ENCODE data around the gene NBPF11. TPM values are rescaled to one million over a fixed set of nuclear protein-coding genes. Genes with fewer than 3 reads are reported as not detected.
A peak's percentile ranks its signal among the peaks of the same experiment; 100 is the strongest.
"Not testable (repeated sequence)": the region's sequence is repeated elsewhere in the genome, so short reads cannot be mapped to it uniquely, and the experiment has no call there.

The NBPF11 gene
- total RNA-seq, 2 experiments from 2014 or later = 13.2 to 20.3 TPM

- H3K79me2 ChIP-seq (ENCODE audit: insufficient read depth, low read depth, low read length); BruUV-seq (replicated peaks); H3K4me1 ChIP-seq (ENCODE audit: insufficient read depth, low read length, poor library complexity, severe bottlenecking); H2AFZ ChIP-seq (ENCODE audit: low read length); H3K9me2 ChIP-seq (ENCODE audit: insufficient read depth, low read length); H3K27ac ChIP-seq (ENCODE audit: low read depth, low read length, poor library complexity, severe bottlenecking); H3K4me2 ChIP-seq (ENCODE audit: low read length); DNase-seq (ENCODE audit: low spot score); H3K9me3 ChIP-seq (ENCODE audit: low read length); H3K36me3 ChIP-seq (ENCODE audit: insufficient read depth, low read length); POLR2A ChIA-PET; H3K4me3 ChIP-seq (ENCODE audit: low read depth, low read length, poor library complexity, severe bottlenecking); CTCF ChIA-PET (ENCODE audit: unreplicated experiment); H4K20me1 ChIP-seq (ENCODE audit: insufficient read depth, low read length); intact Hi-C loops (cut with micrococcal nuclease; ENCODE audit: unreplicated experiment): not testable (repeated sequence)
Measured at GRCh38 chr1:148143223-148143622, 8.9 kb downstream of the NBPF11 start.

- H3K4me3 ChIP-seq (ENCODE audit: low read depth, low read length, poor library complexity, severe bottlenecking); H3K4me2 ChIP-seq (ENCODE audit: low read length); H3K36me3 ChIP-seq (ENCODE audit: insufficient read depth, low read length); H3K4me1 ChIP-seq (ENCODE audit: insufficient read depth, low read length, poor library complexity, severe bottlenecking); H3K9me2 ChIP-seq (ENCODE audit: insufficient read depth, low read length); H4K20me1 ChIP-seq (ENCODE audit: insufficient read depth, low read length); H3K79me2 ChIP-seq (ENCODE audit: insufficient read depth, low read depth, low read length); H3K9me3 ChIP-seq (ENCODE audit: low read length); CTCF ChIA-PET (ENCODE audit: unreplicated experiment); POLR2A ChIA-PET; H2AFZ ChIP-seq (ENCODE audit: low read length); H3K27ac ChIP-seq (ENCODE audit: low read depth, low read length, poor library complexity, severe bottlenecking); intact Hi-C loops (cut with micrococcal nuclease; ENCODE audit: unreplicated experiment); DNase-seq (ENCODE audit: low spot score); BruUV-seq (replicated peaks): not testable (repeated sequence)
Measured at GRCh38 chr1:148141936-148142335, 10.1 kb downstream of the NBPF11 start.

- intact Hi-C loops (cut with micrococcal nuclease; ENCODE audit: unreplicated experiment); H3K27ac ChIP-seq (ENCODE audit: low read depth, low read length, poor library complexity, severe bottlenecking); POLR2A ChIA-PET; H3K79me2 ChIP-seq (ENCODE audit: insufficient read depth, low read depth, low read length); H4K20me1 ChIP-seq (ENCODE audit: insufficient read depth, low read length); H3K4me3 ChIP-seq (ENCODE audit: low read depth, low read length, poor library complexity, severe bottlenecking); H3K9me3 ChIP-seq (ENCODE audit: low read length); BruUV-seq (replicated peaks); H2AFZ ChIP-seq (ENCODE audit: low read length); H3K4me1 ChIP-seq (ENCODE audit: insufficient read depth, low read length, poor library complexity, severe bottlenecking); DNase-seq (ENCODE audit: low spot score); H3K9me2 ChIP-seq (ENCODE audit: insufficient read depth, low read length); H3K4me2 ChIP-seq (ENCODE audit: low read length); CTCF ChIA-PET (ENCODE audit: unreplicated experiment); H3K36me3 ChIP-seq (ENCODE audit: insufficient read depth, low read length): not testable (repeated sequence)
Measured at GRCh38 chr1:148138606-148139005, 13.5 kb downstream of the NBPF11 start.

- H3K4me1 ChIP-seq (ENCODE audit: insufficient read depth, low read length, poor library complexity, severe bottlenecking); intact Hi-C loops (cut with micrococcal nuclease; ENCODE audit: unreplicated experiment); H3K27ac ChIP-seq (ENCODE audit: low read depth, low read length, poor library complexity, severe bottlenecking); BruUV-seq (replicated peaks); H4K20me1 ChIP-seq (ENCODE audit: insufficient read depth, low read length); H3K4me2 ChIP-seq (ENCODE audit: low read length); H3K4me3 ChIP-seq (ENCODE audit: low read depth, low read length, poor library complexity, severe bottlenecking); H3K79me2 ChIP-seq (ENCODE audit: insufficient read depth, low read depth, low read length); POLR2A ChIA-PET; H3K9me2 ChIP-seq (ENCODE audit: insufficient read depth, low read length); H3K9me3 ChIP-seq (ENCODE audit: low read length); CTCF ChIA-PET (ENCODE audit: unreplicated experiment); DNase-seq (ENCODE audit: low spot score); H2AFZ ChIP-seq (ENCODE audit: low read length); H3K36me3 ChIP-seq (ENCODE audit: insufficient read depth, low read length): not testable (repeated sequence)
Measured at GRCh38 chr1:148122341-148122740, 29.7 kb downstream of the NBPF11 start.

- DNase-seq (ENCODE audit: low spot score) = peak; percentile 7
- CTCF ChIA-PET (ENCODE audit: unreplicated experiment); H3K4me2 ChIP-seq (ENCODE audit: low read length); POLR2A ChIA-PET; H3K79me2 ChIP-seq (ENCODE audit: insufficient read depth, low read depth, low read length); H3K36me3 ChIP-seq (ENCODE audit: insufficient read depth, low read length); H3K4me1 ChIP-seq (ENCODE audit: insufficient read depth, low read length, poor library complexity, severe bottlenecking); H2AFZ ChIP-seq (ENCODE audit: low read length); H3K9me2 ChIP-seq (ENCODE audit: insufficient read depth, low read length); H3K4me3 ChIP-seq (ENCODE audit: low read depth, low read length, poor library complexity, severe bottlenecking); BruUV-seq (replicated peaks); H3K27ac ChIP-seq (ENCODE audit: low read depth, low read length, poor library complexity, severe bottlenecking); H4K20me1 ChIP-seq (ENCODE audit: insufficient read depth, low read length); H3K9me3 ChIP-seq (ENCODE audit: low read length); intact Hi-C loops (cut with micrococcal nuclease; ENCODE audit: unreplicated experiment): not testable (repeated sequence)
Measured at GRCh38 chr1:148120395-148120794, 31.7 kb downstream of the NBPF11 start.

- intact Hi-C loops (cut with micrococcal nuclease; ENCODE audit: unreplicated experiment); POLR2A ChIA-PET: not testable (repeated sequence)
- BruUV-seq (replicated peaks) = TSS peak; percentile 63
Measured at GRCh38 chr1:148095732-148096131, 56.3 kb downstream of the NBPF11 start.

GRCh38 chr1:148086196-148086595 is 65.9 kb downstream of the NBPF11 start:
- H3K4me1 ChIP-seq (ENCODE audit: insufficient read depth, low read length, poor library complexity, severe bottlenecking); H3K36me3 ChIP-seq (ENCODE audit: insufficient read depth, low read length); H3K9me2 ChIP-seq (ENCODE audit: insufficient read depth, low read length); H3K4me3 ChIP-seq (ENCODE audit: low read depth, low read length, poor library complexity, severe bottlenecking); H4K20me1 ChIP-seq (ENCODE audit: insufficient read depth, low read length); intact Hi-C loops (cut with micrococcal nuclease; ENCODE audit: unreplicated experiment); CTCF ChIA-PET (ENCODE audit: unreplicated experiment); H3K4me2 ChIP-seq (ENCODE audit: low read length); DNase-seq (ENCODE audit: low spot score); POLR2A ChIA-PET; H3K9me3 ChIP-seq (ENCODE audit: low read length); H2AFZ ChIP-seq (ENCODE audit: low read length); BruUV-seq (replicated peaks); H3K79me2 ChIP-seq (ENCODE audit: insufficient read depth, low read depth, low read length); H3K27ac ChIP-seq (ENCODE audit: low read depth, low read length, poor library complexity, severe bottlenecking): not testable (repeated sequence)

More at GRCh38 chr1:148095732-148096131, 56.3 kb downstream of the NBPF11 start:
- H3K36me3 ChIP-seq (ENCODE audit: insufficient read depth, low read length); CTCF ChIA-PET (ENCODE audit: unreplicated experiment); H3K4me1 ChIP-seq (ENCODE audit: insufficient read depth, low read length, poor library complexity, severe bottlenecking); DNase-seq (ENCODE audit: low spot score); H3K4me3 ChIP-seq (ENCODE audit: low read depth, low read length, poor library complexity, severe bottlenecking); H3K9me3 ChIP-seq (ENCODE audit: low read length); H3K27ac ChIP-seq (ENCODE audit: low read depth, low read length, poor library complexity, severe bottlenecking); H3K4me2 ChIP-seq (ENCODE audit: low read length); H2AFZ ChIP-seq (ENCODE audit: low read length); H3K79me2 ChIP-seq (ENCODE audit: insufficient read depth, low read depth, low read length); H4K20me1 ChIP-seq (ENCODE audit: insufficient read depth, low read length); H3K9me2 ChIP-seq (ENCODE audit: insufficient read depth, low read length): not testable (repeated sequence)

Data from OCI-LY7 (cell line).